NAMALWA (cell line): ENCODE results near the gene MON2.
"Not testable (repeated sequence)": the region's sequence is repeated elsewhere in the genome, so short reads cannot be mapped to it uniquely, and the experiment has no call there.

ENCODE experiments used
- DNase-seq: peaks from one replicate; pipeline ENCODE4 v3.0.0-alpha.2; 2015; ENCODE audit warnings: low spot score

The MON2 gene

GRCh38 chr12:62543741-62544140 lies 77.1 kb downstream of the MON2 start:
- DNase-seq: no peak

DNA sequence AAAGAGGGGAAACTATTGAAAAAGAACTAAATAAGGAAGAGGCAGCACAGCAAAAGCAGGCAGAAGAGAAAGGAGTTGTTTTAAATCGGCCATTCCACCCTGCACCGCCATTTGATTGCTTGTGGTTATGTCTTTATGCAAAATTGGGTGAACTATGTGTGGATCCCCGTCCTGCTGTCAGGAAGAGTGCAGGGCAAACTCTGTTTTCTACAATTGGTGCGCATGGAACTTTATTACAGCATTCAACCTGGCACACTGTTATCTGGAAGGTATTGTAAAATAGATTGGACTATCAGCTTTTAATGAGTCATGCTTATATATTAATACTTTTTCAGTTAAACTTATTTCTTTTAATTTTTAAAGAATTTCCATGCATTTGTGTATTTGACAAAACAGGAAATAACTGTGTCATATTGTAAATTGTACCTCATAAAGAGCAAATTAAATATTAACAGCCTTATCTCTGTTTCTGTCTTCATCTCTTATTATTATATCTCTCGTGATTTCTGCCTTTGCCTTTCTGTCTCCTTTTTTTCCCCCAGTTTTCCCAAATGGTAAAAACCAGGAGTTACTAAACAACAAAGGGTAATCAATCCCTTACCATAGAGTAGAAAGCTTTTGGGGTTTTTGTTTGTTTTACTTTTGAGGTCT lies 86.4 kb downstream of the MON2 start:
- no peak for DNase-seq

- DNase-seq: not testable (repeated sequence)
Observed at GRCh38 chr12:62559366-62559765, 92.7 kb downstream of the MON2 start.

- no peak for DNase-seq
Observed at GRCh38 chr12:62562846-62563245, 96.2 kb downstream of the MON2 start.

DNA sequence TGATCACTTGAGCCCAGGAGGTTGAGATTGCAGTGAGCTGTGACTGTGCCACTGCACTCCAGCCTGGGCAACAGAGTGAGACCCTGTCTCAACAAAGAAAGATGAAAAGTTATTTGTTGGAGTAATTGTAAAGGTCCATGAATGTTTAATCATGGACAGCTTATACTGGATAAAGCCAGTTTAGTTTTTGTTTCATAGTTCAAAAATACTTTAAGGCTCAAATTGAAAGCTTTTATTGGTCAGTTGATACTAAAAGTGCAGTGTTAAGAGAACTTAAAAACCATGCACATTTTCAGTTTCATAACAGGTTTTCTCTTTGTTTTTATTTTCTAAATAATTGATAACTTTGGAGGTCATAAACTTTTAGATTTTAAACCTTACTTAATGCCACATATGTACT lies 108.4 kb downstream of the MON2 start:
- no peak for DNase-seq

- DNase-seq: no peak
Observed at GRCh38 chr12:62576503-62576902, 109.9 kb downstream of the MON2 start.

DNA sequence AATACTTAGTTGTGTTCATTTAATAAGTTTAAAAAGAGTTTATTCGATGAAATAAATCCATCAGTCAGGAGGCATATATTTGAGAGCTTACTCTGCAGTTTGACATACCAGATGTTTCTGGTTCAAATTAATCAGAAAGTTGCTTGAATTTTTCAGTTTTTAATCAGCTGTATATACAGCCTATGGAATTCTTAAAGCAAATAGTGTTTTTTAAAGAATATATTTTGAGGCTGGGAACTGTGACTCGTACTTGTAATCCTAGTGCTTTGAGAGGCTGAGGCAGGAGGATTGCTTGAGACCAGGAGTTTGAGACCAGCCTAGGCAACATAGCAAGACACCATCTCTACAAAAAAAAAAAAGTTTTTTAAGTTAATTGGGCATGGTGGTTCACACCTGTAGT lies 112.1 kb downstream of the MON2 start:
- DNase-seq: no peak

GRCh38 chr12:62581288-62582064 lies 114.8 kb downstream of the MON2 start:
- peak; percentile 67 for DNase-seq

DNA sequence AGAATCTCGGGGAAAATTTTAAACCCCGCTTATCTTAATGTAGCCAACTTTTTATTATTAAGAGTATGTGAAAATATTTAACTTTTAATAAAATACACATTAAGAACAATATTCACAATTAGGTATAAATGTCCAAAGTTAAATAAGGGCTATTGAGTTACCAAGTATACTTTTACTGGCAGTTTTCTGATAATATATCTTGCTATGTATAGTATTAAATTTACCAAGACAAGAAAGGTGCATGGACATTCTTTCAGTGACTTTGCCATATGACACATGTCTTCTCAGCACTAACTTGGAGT lies 115.4 kb downstream of the MON2 start:
- DNase-seq: no peak

DNA sequence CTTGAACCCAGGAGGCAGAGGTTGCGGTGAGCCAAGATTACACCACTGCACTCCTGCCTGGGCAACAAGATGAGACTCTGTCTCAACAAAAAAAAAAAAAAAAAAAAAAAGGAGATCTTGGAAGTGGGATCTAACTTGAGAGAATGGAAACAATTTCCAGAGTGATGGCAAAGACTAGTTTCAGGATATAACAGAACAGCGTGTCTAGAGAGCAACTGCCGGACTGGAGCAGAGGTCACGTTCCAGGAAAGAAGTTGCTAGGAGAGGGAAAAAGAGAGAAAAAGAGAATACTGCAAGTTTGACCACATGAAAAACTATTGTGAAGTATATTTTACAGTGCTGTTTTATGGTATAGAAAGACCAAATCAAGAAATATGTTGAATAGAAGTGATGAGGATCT lies 118.0 kb downstream of the MON2 start:
- no peak for DNase-seq

DNA sequence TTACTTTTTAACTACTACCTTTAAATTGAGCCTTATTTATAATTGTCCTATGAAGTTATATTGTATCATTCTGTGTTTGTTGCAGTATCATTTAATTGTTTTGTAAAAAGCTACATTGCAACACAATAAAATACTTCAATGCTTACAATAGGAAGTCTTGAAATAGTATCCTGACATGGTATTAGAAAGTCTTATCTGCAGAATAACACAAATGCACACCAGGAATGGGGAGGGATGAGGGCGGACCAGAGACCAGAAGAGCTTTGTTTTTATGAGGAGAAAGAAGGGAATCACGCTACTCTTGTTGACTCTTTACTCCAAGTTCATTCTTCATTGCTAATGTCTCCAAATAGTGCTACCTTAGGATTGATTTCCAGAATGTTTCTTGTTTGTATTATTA lies 120.2 kb downstream of the MON2 start:
- no peak for DNase-seq

DNA sequence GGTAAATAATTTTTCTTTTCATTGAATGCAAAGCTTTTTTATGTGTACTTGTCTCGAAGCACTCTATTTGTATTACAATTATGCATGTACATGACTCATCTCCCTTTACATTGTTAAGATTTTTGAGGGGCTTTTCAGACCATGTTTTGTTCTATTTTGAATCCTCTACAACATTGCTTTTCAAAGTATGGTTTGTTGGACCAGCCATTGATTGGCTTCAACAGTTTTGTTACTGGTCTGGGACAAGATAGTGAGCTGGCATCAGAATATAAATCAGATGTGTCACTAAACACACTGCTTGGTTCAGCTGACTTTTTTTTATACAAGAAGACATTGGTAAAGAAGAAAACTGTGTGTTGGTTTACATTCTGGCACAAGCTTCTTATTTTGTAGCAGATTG lies 122.3 kb downstream of the MON2 start:
- DNase-seq: no peak

DNA sequence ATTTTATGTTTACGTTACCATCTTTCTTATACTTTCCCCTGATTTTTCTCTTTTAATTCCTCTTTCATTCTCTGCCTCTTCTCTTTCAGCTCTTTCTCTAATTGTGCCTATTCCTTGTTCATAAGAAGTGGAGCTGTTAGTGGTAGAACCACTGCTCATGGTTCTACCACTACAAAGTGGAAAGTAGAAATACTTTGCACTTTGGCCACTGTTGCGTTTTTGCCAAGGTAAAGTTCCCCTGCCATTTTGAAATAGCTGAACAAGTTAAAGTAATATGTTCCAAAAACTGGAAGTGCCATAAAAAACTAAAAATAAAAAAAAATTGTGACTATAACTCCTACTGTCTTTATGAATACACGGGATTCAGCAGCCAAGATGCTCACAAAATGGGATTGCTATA lies 130.6 kb downstream of the MON2 start:
- no peak for DNase-seq

- DNase-seq: no peak
Observed at GRCh38 chr12:62598846-62599245, 132.2 kb downstream of the MON2 start.

GRCh38 chr12:62599854-62600437 lies 133.3 kb downstream of the MON2 start:
- peak; percentile 37 for DNase-seq

- DNase-seq: peak; percentile 21
Observed at GRCh38 chr12:62601765-62602164, 135.1 kb downstream of the MON2 start.

DNA sequence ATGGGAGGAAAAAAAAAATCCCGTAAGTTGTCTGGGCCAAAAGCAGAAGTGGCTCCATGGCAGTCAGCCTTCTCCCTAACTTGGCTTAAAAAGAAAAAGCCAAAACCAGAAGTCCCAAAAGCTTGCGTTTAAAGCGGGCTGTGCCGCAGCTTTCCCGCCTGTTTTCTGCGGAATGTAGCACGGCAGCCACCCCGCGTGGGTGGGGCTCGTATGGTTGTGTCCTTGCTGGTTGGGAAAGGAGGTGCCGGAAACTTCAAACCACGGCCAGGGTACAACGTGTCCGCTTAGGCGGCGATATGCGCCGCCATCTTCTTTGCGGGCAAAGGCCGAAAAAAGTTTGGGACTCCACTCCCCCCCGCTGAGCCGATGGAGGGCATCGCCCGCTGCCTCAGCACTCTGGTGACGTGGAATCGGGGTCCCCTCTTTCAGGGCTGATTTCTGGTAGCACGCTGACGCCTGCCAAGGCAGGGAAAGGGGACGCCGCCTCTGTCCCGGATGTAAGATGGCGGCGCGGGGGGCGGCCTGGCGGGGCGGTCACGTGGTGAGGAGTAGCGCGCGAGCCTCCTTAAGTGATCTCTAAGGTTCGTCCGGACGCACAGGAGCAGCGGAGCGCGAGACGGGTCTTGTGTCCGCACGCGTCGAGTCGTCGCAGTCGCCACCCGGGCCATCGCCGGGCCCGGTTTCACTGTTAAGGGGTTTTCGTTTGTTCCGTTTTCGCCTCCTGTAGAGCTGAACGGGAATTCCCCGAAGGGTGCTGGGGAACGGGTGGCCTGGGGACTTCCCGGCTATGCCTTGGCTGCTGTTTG lies 135.8 kb downstream of the MON2 start:
- DNase-seq: peak; percentile 92

DNA sequence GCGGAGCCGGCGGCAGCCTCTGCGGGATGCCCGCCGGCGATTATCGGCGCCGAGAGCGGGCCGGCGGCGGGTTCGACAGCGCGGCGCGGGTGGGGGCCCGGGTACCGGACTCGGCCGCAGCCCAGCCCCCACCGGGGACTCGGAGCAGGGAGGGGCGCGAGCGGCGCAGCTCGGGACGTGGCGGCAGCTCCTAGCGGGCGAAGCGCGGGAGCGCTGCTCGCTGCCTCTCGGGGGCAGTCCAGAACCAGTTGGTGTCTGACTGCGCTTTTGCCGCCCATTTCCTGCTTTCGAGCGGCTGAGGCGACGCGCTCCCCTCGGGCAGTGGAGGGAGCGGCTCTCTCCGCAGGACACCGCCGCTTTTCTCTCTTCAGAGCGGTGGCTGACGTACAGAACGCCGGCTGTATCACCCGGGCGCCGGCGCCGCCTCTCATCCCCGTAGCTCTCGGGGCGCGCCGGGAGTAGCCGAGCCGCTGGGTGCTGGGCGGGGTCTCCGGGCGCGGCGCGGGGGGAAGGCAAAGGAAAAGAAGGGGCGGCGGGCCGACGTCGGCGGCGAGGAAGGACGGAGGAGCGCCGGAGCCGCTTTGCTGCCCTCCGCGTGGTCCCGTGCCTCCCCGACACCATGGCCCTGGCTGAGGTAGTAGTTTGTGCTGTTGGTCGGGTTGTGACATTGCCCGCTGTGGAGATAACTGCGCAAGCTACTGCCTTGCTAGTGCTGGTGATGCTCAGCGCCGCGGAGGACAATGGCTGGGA lies 136.6 kb downstream of the MON2 start:
- DNase-seq: peak; percentile 88

DNA sequence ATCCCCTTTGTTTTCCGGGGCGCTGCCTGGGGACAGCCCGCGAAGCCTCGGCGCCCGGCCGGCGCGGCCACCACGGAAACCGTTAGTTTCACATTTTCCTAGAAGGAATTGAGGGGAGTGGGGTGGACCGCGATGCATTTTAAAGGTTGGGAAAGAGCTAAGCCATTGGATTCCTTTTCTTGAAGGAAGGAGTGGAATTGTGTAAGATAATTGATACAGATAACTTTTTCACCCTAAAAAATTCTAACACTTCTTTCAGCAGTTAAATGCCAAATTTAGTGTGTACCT lies 137.1 kb downstream of the MON2 start:
- no peak for DNase-seq

DNA sequence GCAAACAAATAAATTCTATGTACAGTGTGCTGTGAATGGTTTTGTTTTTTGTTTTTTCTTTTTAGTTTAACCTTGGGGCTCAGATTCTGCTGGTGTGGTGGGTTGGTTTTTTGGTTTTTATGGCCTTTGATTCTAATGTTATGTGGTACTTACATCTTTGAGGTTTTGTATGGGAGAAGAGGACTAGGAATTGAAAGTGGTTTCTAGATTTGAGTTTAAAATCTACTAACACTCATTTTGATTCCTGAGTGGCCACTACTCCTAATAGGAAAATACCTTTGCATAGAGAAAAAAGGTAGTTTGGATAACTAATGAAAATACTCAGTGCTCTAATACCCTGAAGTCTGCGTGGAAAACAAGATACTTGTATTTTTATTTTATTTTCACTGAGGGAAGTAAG lies 137.7 kb downstream of the MON2 start:
- no peak for DNase-seq

DNA sequence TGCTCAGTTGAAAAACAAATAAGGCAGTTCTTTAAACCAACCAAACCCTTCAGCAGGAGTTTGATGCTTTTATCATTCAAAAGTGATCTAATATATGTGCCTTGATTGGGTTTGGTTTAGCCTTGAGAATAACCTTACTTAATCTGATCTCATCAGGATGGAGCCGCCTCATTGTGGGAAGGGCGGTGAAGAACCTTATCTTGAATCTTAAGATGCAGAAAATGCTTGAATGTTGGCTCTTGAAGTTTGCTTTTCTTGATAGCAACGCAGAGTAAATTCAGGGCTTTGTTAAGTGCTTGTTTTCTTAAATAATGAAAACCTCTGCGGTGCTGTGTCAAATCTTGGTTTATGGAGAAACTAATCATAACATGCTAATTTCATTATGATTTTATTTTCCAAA lies 138.2 kb downstream of the MON2 start:
- DNase-seq: no peak

DNA sequence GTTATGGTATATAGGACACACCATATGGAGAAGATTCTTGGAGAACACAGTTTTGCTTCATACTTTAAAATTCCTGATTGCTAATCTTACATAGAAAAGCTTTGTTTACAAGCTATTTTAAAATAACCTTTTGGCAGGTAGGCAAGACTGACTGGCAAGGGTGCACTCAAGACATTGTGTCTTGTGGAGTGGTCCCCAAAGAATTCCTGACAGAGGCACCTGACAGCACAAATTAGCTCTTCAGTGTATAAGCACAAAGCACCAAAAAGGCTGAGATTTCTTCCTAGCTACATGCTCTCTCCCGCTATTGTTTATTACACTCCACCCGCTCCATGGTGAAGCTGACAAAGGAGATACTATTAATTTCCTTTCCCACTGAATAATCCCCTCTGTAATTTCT lies 139.4 kb downstream of the MON2 start:
- no peak for DNase-seq
